NT2/D1 (cell line): ENCODE data around the gene NRXN3.

Experiments
- DNase-seq: peaks from one replicate; pipeline ENCODE4 v3.0.0-alpha.2; 2011; ENCODE audit warnings: low read depth, low spot score
- H3K27me3 ChIP-seq: 2 replicates; pipeline ENCODE4 v1.6.0; 2011; ENCODE audit warnings: mild to moderate bottlenecking; ENCODE audit not compliant: insufficient read length, insufficient read depth
- H3K36me3 ChIP-seq: 2 replicates; pipeline ENCODE4 v1.6.1; 2011; ENCODE audit warnings: mild to moderate bottlenecking, low read length, mixed read lengths; ENCODE audit not compliant: insufficient read depth, insufficient read length
- H3K4me1 ChIP-seq: 2 replicates; pipeline ENCODE4 v1.5.1; 2011; ENCODE audit not compliant: insufficient read depth, insufficient read length
- H3K4me3 ChIP-seq: 2 replicates; pipeline ENCODE4 v1.5.1; 2011; ENCODE audit warnings: low read depth; ENCODE audit not compliant: insufficient read length
- H3K9ac ChIP-seq: 2 replicates; pipeline ENCODE4 v1.6.0; 2011; ENCODE audit warnings: low read depth; ENCODE audit not compliant: insufficient read length
- H3K9me3 ChIP-seq: 2 replicates; pipeline ENCODE4 v1.5.1; 2011; ENCODE audit warnings: mild to moderate bottlenecking, low read length; ENCODE audit not compliant: insufficient read depth
- SUZ12 ChIP-seq: IDR thresholded peaks from 2 replicates; pipeline ENCODE4 v1.6.1; 2011; ENCODE audit not compliant: insufficient read length, insufficient read depth; ENCODE audit errors: extremely low read depth
- YY1 ChIP-seq: IDR thresholded peaks from 2 replicates; pipeline ENCODE4 v1.6.1; 2011; ENCODE audit not compliant: insufficient read length, insufficient read depth
- ZNF274 ChIP-seq: IDR thresholded peaks from 2 replicates; pipeline ENCODE4 v1.6.1; 2011; ENCODE audit warnings: mild to moderate bottlenecking, low read depth, low read length

Gene NRXN3

DNA sequence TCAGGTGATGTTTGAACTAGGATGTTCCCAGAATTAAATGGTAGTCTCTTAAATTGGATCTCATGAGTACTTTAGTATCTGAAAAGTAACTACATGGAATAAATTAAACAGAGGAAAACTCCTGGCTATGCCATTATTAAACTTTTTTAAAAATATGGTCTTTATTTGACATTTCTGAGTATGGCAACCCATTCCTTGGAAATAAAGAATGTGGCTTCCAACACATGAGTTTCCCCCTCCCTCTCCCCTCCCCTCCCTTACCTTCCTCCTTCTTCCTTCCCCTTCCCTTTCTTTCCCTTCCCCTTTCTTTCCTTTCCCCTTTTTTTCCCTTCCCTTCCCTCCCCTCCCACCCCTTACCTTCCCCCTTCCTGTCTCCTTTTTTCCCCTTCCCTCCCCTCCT lies 1100.9 kb downstream of the NRXN3 start:
- no peaks in the 10 kb centered on the region for H3K4me1 ChIP-seq
- H3K4me3 ChIP-seq, result no peak overlapping the region
- H3K27me3 ChIP-seq, result no peaks in the 10 kb centered on the region
- H3K9me3 ChIP-seq, result no peaks in the 10 kb centered on the region
- TF ChIP-seq ZNF274 (no peak), SUZ12 (no peak), YY1 (no peak)
- H3K36me3 ChIP-seq, result no peaks in the 10 kb centered on the region
- no peak overlapping the region for H3K9ac ChIP-seq
- no peak for DNase-seq

DNA sequence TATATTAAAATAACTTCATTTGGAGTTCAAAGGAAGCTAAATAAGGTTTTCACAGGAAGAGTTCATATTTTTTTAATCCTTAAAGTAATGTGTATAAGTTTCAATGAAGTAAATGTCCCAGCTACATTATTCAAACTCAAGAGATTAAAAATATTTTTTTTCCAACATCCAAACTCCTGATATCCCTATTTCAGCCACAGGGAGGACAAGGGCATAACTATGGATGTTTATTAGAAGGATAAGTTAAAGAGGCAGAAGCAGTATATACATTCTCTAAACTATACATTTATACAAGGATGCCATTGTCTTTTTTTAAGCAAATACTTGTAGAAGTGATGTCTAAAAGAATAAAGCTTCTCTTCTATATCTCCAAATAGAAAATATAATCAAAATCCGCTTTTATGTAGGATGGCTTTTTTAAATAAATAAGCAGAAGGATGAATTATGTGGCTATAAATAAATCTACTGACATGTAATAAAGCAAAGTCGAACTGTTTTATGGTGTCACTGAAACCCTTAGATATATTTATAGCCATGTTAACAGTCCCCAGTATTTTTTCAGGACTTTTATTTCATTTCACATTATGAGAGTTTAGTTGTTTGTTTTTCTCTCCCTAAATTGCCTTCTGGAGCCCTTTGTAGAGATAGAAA lies 1104.6 kb downstream of the NRXN3 start:
- no peak for DNase-seq
- H3K27me3 ChIP-seq, result peaks cover 23% of the 10 kb centered on the region
- peaks cover 3% of the 10 kb centered on the region for H3K4me1 ChIP-seq
- H3K4me3 ChIP-seq, result no peak overlapping the region
- no peak overlapping the region for H3K9ac ChIP-seq
- TF ChIP-seq YY1, result no peak
- TF ChIP-seq ZNF274, result no peak
- TF ChIP-seq SUZ12, result no peak
- no peaks in the 10 kb centered on the region for H3K36me3 ChIP-seq
- no peaks in the 10 kb centered on the region for H3K9me3 ChIP-seq

GRCh38 chr14:79275292-79275655 lies 1105.1 kb downstream of the NRXN3 start:
- no peak for DNase-seq
- no peak overlapping the region for H3K4me3 ChIP-seq
- H3K27me3 ChIP-seq, result peaks cover 28% of the 10 kb centered on the region
- no peaks in the 10 kb centered on the region for H3K9me3 ChIP-seq
- H3K36me3 ChIP-seq, result no peaks in the 10 kb centered on the region
- peaks cover 3% of the 10 kb centered on the region for H3K4me1 ChIP-seq
- H3K9ac ChIP-seq, result no peak overlapping the region
- TF ChIP-seq SUZ12 (no peak), ZNF274 (no peak), YY1 (no peak)

DNA sequence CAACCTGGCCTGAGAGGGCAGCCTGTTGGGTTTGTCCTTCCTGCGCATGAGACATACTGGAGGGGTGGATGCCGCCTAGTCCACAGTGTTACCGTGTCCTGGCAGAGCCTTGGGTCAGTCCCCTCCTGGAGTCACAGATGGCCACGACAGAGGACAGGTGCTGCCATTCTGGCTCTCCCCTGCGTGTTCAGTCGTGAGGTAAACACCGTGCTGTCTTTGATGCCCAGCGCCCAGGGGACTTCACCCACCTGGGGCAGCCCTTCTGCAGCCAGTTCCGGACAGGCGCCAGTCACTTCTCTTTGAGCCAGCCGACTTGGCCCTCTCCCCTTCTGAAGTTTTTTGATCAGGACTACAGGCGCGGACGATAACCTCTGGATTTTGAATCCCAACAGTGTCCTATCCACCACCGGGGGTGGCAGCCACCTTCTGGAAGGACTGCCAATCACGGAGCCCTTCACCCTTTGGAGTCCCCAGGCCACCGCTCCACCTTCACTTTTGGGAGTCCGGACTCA lies 1108.2 kb downstream of the NRXN3 start:
- peak overlapping the region; percentile 60 for H3K4me3 ChIP-seq
- peaks cover 3% of the 10 kb centered on the region for H3K4me1 ChIP-seq
- H3K36me3 ChIP-seq, result no peaks in the 10 kb centered on the region
- H3K27me3 ChIP-seq, result peaks cover 34% of the 10 kb centered on the region
- peak overlapping the region; percentile 70 for H3K9ac ChIP-seq
- no peak for TF ChIP-seq YY1
- TF ChIP-seq SUZ12, result no peak
- TF ChIP-seq ZNF274, result no peak
- DNase-seq, result no peak
- no peaks in the 10 kb centered on the region for H3K9me3 ChIP-seq

DNA sequence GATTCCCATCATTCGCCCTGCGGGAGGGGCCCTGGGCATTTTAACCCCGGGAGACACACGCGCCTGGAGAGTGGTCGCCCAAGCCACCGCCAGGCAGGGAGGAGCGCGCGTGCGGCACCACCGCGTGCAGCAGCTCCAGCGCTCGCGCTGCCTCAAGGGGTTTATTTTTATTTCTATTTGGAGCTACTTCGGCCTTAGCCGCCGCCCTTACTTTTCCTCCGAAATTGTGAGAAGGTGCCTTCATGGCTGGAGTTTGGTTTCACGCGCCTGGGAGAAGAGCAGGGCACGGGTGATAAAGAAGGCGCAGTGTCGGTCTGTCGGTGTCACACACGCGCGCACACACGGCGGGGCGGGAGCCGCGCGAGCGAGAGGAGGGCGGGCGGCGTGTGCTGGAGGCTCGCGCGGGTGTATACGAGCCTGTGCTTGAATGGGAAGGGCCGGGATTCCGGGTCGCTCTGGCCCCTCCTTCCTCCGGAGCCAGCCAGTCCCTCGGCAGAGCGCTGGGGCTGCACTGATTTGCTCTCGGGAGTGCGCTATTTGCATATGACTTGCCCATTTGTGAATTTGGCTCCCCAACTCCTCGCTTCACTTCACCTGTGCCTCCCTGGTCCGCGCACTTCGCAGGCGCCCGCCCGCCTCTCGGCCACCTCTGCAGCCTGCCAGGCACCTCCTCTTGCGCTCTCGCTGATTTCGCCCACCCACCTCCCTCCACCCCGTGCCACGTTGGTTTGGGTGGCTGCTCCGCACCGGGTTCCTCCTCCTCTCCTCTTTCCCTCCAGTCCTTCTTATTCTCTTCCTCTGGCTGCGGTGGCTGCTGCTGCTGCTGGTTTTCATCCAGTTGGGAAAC lies 1108.8 kb downstream of the NRXN3 start:
- Histone ChIP-seq H3K36me3 (no peaks in the 10 kb centered on the region), H3K27me3 (peaks cover 34% of the 10 kb centered on the region), H3K4me1 (peaks cover 3% of the 10 kb centered on the region), H3K9ac (peak overlapping the region; percentile 70), H3K9me3 (no peaks in the 10 kb centered on the region), H3K4me3 (peak overlapping the region; percentile 60)
- TF ChIP-seq ZNF274, result no peak
- TF ChIP-seq SUZ12, result no peak
- no peak for TF ChIP-seq YY1
- DNase-seq, result peak; percentile 83

GRCh38 chr14:79279645-79280597 lies 1109.7 kb downstream of the NRXN3 start:
- Histone ChIP-seq H3K4me1 (peaks cover 3% of the 10 kb centered on the region), H3K9ac (peak overlapping the region; percentile 70), H3K27me3 (peaks cover 34% of the 10 kb centered on the region), H3K36me3 (no peaks in the 10 kb centered on the region), H3K9me3 (no peaks in the 10 kb centered on the region), H3K4me3 (peak overlapping the region; percentile 60)
- no peak for TF ChIP-seq YY1
- no peak for TF ChIP-seq SUZ12
- TF ChIP-seq ZNF274, result no peak
- no peak for DNase-seq
